ENCODE measurements around the gene ACADSB. TPM values are rescaled to one million over a fixed set of nuclear protein-coding genes. Genes with fewer than 3 reads are reported as not detected.

Gene ACADSB
- total RNA-seq, 1 experiment from 2014 or later, result 25.3 TPM

GRCh38 chr10:122995936-122996335 is 12.9 kb upstream of the ACADSB start:
- no peak for TF ChIP-seq CTCF (IDR thresholded peaks at IDR 0.05; ENCODE audit: insufficient read depth in 1 of 2, low read depth in 1 of 2, low read length in 1 of 2, severe bottlenecking in 1 of 2, unreplicated experiment in 1 of 2)
- no peaks in the 10 kb centered on the region for H3K9me3 Mint-ChIP-seq (ENCODE audit: unreplicated experiment)
- H3K9me3 ChIP-seq, result no peaks in the 10 kb centered on the region
- H3K27me3 ChIP-seq (replicated peaks; ENCODE audit: control insufficient read depth, insufficient read depth, low read length), result no peaks in the 10 kb centered on the region
- no peak overlapping the region for H3K27ac Mint-ChIP-seq (ENCODE audit: unreplicated experiment)
- H3K4me3 ChIP-seq (ENCODE audit: low read depth, low read length), result no peak overlapping the region
- no peak overlapping the region for H3K4me3 Mint-ChIP-seq (ENCODE audit: unreplicated experiment)
- intact Hi-C loops (cut with micrococcal nuclease; ENCODE audit: unreplicated experiment), result no loop called here
- no peaks in the 10 kb centered on the region for H3K4me1 Mint-ChIP-seq (ENCODE audit: low read depth, unreplicated experiment)
- H3K27me3 Mint-ChIP-seq (ENCODE audit: insufficient read depth, unreplicated experiment), result no peaks in the 10 kb centered on the region
- no peaks in the 10 kb centered on the region for H3K36me3 ChIP-seq (ENCODE audit: control insufficient read depth, insufficient read depth, low read length)
- peaks cover 6% of the 10 kb centered on the region for H3K36me3 Mint-ChIP-seq (ENCODE audit: insufficient read depth, unreplicated experiment)
- DNase-seq, result no peak
- ChIA-PET CTCF (no interaction called here), POLR2A (no interaction called here)
- BruUV-seq (replicated peaks), result no TSS peak
- H3K4me1 ChIP-seq, result no peaks in the 10 kb centered on the region

GRCh38 chr10:122997864-122998263 is 10.9 kb upstream of the ACADSB start:
- intact Hi-C loops (cut with micrococcal nuclease; ENCODE audit: unreplicated experiment), result no loop called here
- H3K36me3 Mint-ChIP-seq (ENCODE audit: insufficient read depth, unreplicated experiment), result peaks cover 6% of the 10 kb centered on the region
- H3K9me3 ChIP-seq, result no peaks in the 10 kb centered on the region
- no peaks in the 10 kb centered on the region for H3K27me3 Mint-ChIP-seq (ENCODE audit: insufficient read depth, unreplicated experiment)
- no peaks in the 10 kb centered on the region for H3K4me1 Mint-ChIP-seq (ENCODE audit: low read depth, unreplicated experiment)
- H3K27ac Mint-ChIP-seq (ENCODE audit: unreplicated experiment), result no peak overlapping the region
- no peak for TF ChIP-seq CTCF (IDR thresholded peaks at IDR 0.05; ENCODE audit: insufficient read depth in 1 of 2, low read depth in 1 of 2, low read length in 1 of 2, severe bottlenecking in 1 of 2, unreplicated experiment in 1 of 2)
- DNase-seq, result no peak
- POLR2A ChIA-PET, result no interaction called here
- H3K36me3 ChIP-seq (ENCODE audit: control insufficient read depth, insufficient read depth, low read length), result no peaks in the 10 kb centered on the region
- H3K4me1 ChIP-seq, result no peaks in the 10 kb centered on the region
- no TSS peak for BruUV-seq (replicated peaks)
- no peak overlapping the region for H3K4me3 ChIP-seq (ENCODE audit: low read depth, low read length)
- H3K4me3 Mint-ChIP-seq (ENCODE audit: unreplicated experiment), result no peak overlapping the region
- no peaks in the 10 kb centered on the region for H3K27me3 ChIP-seq (replicated peaks; ENCODE audit: control insufficient read depth, insufficient read depth, low read length)
- CTCF ChIA-PET, result interaction anchor here (1.2 kb wide), 1 partner anchor 17 kb away, joined by 4 read pairs; no protein-coding TSS in a partner anchor
- no peaks in the 10 kb centered on the region for H3K9me3 Mint-ChIP-seq (ENCODE audit: unreplicated experiment)

- no peaks in the 10 kb centered on the region for H3K36me3 ChIP-seq (ENCODE audit: control insufficient read depth, insufficient read depth, low read length)
- TF ChIP-seq CTCF (IDR thresholded peaks at IDR 0.05; ENCODE audit: insufficient read depth in 1 of 2, low read depth in 1 of 2, low read length in 1 of 2, severe bottlenecking in 1 of 2, unreplicated experiment in 1 of 2), result no peak
- no peaks in the 10 kb centered on the region for H3K27me3 Mint-ChIP-seq (ENCODE audit: insufficient read depth, unreplicated experiment)
- no peak overlapping the region for H3K27ac Mint-ChIP-seq (ENCODE audit: unreplicated experiment)
- no peaks in the 10 kb centered on the region for H3K4me1 Mint-ChIP-seq (ENCODE audit: low read depth, unreplicated experiment)
- BruUV-seq (replicated peaks), result no TSS peak
- ChIA-PET POLR2A (no interaction called here), CTCF (interaction anchor here (1.2 kb wide), 1 partner anchor 17 kb away, joined by 4 read pairs; no protein-coding TSS in a partner anchor)
- no peak overlapping the region for H3K4me3 Mint-ChIP-seq (ENCODE audit: unreplicated experiment)
- DNase-seq, result no peak
- intact Hi-C loops (cut with micrococcal nuclease; ENCODE audit: unreplicated experiment), result no loop called here
- H3K27me3 ChIP-seq (replicated peaks; ENCODE audit: control insufficient read depth, insufficient read depth, low read length), result no peaks in the 10 kb centered on the region
- no peaks in the 10 kb centered on the region for H3K9me3 ChIP-seq
- peaks cover 6% of the 10 kb centered on the region for H3K36me3 Mint-ChIP-seq (ENCODE audit: insufficient read depth, unreplicated experiment)
- no peaks in the 10 kb centered on the region for H3K9me3 Mint-ChIP-seq (ENCODE audit: unreplicated experiment)
- H3K4me3 ChIP-seq (ENCODE audit: low read depth, low read length), result no peak overlapping the region
- H3K4me1 ChIP-seq, result no peaks in the 10 kb centered on the region
Measured at GRCh38 chr10:122998360-122998917, 10.4 kb upstream of the ACADSB start.
